ENCODE data around the gene TMCC2.

DNA sequence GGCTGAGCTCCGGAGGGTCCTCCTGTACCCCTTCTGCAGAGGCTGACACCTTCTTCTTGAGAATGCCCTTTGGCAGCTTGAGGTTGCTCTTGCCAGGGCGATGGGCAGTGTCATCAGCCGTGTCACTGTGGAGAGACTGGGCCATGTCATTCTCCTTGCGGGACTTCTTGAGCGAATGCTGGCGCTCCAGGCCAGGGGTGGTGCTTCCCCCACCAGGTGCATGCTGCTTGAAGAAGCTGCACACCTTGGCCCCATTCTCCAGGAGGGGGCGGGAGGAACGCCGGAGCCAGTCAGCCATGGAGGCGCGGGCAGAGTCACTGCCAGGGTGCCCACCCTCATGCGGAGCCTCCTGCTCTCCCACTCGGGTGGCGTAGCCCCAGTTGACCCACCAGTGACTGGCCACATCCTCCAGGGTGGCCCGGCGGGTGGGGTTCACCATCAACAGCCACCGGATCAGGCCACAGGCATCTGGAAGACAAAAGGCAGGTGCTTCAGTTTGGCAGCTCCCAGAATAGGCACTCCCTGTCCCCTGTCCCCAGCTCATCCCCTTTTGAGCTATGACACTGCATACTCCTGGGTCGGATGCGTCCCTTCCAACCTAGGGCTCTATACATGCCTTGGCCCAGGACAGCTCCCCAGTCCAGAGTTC lies 76.4 kb downstream of the TMCC2 start:
- TF ChIP-seq POLR2A (IDR thresholded peaks at IDR 0.05; ENCODE audit: low read depth, low read length) (no peak), RAD21 (IDR thresholded peaks at IDR 0.05; ENCODE audit: low read length) (no peak), MAZ (IDR thresholded peaks at IDR 0.05; ENCODE audit: borderline replicate concordance, low read depth, low read length) (no peak), MAFK (IDR thresholded peaks at IDR 0.05; ENCODE audit: low read depth, low read length) (no peak), MXI1 (IDR thresholded peaks at IDR 0.05; ENCODE audit: borderline replicate concordance, low read depth, low read length) (no peak), CEBPB (IDR thresholded peaks at IDR 0.05; ENCODE audit: low read depth, low read length) (no peak), RFX5 (IDR thresholded peaks at IDR 0.05; ENCODE audit: low read depth, low read length) (no peak), CHD1 (IDR thresholded peaks at IDR 0.05; ENCODE audit: low read depth, low read length) (no peak), SMC3 (IDR thresholded peaks at IDR 0.05; ENCODE audit: low read depth, low read length) (no peak), RCOR1 (IDR thresholded peaks at IDR 0.05; ENCODE audit: insufficient replicate concordance, low read length) (no peak)
- TF ChIP-seq, protein P1, sequence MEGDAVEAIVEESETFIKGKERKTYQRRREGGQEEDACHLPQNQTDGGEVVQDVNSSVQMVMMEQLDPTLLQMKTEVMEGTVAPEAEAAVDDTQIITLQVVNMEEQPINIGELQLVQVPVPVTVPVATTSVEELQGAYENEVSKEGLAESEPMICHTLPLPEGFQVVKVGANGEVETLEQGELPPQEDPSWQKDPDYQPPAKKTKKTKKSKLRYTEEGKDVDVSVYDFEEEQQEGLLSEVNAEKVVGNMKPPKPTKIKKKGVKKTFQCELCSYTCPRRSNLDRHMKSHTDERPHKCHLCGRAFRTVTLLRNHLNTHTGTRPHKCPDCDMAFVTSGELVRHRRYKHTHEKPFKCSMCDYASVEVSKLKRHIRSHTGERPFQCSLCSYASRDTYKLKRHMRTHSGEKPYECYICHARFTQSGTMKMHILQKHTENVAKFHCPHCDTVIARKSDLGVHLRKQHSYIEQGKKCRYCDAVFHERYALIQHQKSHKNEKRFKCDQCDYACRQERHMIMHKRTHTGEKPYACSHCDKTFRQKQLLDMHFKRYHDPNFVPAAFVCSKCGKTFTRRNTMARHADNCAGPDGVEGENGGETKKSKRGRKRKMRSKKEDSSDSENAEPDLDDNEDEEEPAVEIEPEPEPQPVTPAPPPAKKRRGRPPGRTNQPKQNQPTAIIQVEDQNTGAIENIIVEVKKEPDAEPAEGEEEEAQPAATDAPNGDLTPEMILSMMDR (conservative IDR thresholded peaks at IDR 0.05; ENCODE audit: low read depth, low read length) = no peak
- TF ChIP-seq, protein P2, sequence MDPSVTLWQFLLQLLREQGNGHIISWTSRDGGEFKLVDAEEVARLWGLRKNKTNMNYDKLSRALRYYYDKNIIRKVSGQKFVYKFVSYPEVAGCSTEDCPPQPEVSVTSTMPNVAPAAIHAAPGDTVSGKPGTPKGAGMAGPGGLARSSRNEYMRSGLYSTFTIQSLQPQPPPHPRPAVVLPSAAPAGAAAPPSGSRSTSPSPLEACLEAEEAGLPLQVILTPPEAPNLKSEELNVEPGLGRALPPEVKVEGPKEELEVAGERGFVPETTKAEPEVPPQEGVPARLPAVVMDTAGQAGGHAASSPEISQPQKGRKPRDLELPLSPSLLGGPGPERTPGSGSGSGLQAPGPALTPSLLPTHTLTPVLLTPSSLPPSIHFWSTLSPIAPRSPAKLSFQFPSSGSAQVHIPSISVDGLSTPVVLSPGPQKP (IDR thresholded peaks at IDR 0.05; ENCODE audit: borderline replicate concordance, low read depth, low read length) = no peak
- TF ChIP-seq, protein P3, sequence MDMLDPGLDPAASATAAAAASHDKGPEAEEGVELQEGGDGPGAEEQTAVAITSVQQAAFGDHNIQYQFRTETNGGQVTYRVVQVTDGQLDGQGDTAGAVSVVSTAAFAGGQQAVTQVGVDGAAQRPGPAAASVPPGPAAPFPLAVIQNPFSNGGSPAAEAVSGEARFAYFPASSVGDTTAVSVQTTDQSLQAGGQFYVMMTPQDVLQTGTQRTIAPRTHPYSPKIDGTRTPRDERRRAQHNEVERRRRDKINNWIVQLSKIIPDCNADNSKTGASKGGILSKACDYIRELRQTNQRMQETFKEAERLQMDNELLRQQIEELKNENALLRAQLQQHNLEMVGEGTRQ (IDR thresholded peaks at IDR 0.05; ENCODE audit: low read depth, low read length) = no peak
